Calu3 (cell line): ENCODE measurements around the gene ZNF729. TPM values are rescaled to one million over a fixed set of nuclear protein-coding genes. Genes with fewer than 3 reads are reported as not detected.

ENCODE experiments used
- BruUV-seq: library from RNA; stranded (reverse); fragments of 400-500 nt; replicated peaks from 2 replicates; lab custom pipeline; 2021; lab: Mats Ljungman, UMichigan
- CTCF ChIA-PET: fragments of 300-600 bp; sonication (Branson Sonifier 250); formaldehyde crosslinking; loops from one replicate; lab custom pipeline; 2022; ENCODE audit warnings: antibody characterized with exemption; lab: Charles Lee
- DNase-seq: peaks from one replicate; pipeline ENCODE4 v3.0.0; 2022
- H3K27ac Mint-ChIP-seq: one replicate; pipeline ENCODE4 v1.8.0; 2022; ENCODE audit warnings: mixed read lengths; ENCODE audit not compliant: unreplicated experiment
- H3K27me3 Mint-ChIP-seq: one replicate; pipeline ENCODE4 v1.8.0; 2022; ENCODE audit warnings: mixed read lengths; ENCODE audit not compliant: unreplicated experiment
- H3K36me3 Mint-ChIP-seq: one replicate; pipeline ENCODE4 v1.8.0; 2022; ENCODE audit warnings: mild to moderate bottlenecking, moderate library complexity, mixed read lengths; ENCODE audit not compliant: insufficient read depth, unreplicated experiment
- H3K4me1 Mint-ChIP-seq: one replicate; pipeline ENCODE4 v1.8.0; 2022; ENCODE audit warnings: mild to moderate bottlenecking, low read depth, mixed read lengths; ENCODE audit not compliant: unreplicated experiment
- H3K4me3 Mint-ChIP-seq: one replicate; pipeline ENCODE4 v1.8.0; 2022; ENCODE audit warnings: mild to moderate bottlenecking, low read depth, moderate library complexity, mixed read lengths; ENCODE audit not compliant: unreplicated experiment
- H3K9me3 Mint-ChIP-seq: one replicate; pipeline ENCODE4 v1.8.0; 2022; ENCODE audit warnings: low read depth, mixed read lengths; ENCODE audit not compliant: unreplicated experiment
- intact Hi-C: fragments of 100-400 bp; cut with micrococcal nuclease; formaldehyde crosslinking; loops from one replicate; pipeline ENCODE4 v1.10.0; 2022; ENCODE audit not compliant: unreplicated experiment
- total RNA-seq: library from RNA; stranded (reverse); gene quantifications from 2 replicates; pipeline ENCODE4 v1.2.3, GENCODE V29; 2022
- TF ChIP-seq, protein P1 (sequence below): fragments of 200-600 bp; IDR thresholded peaks from one replicate; pipeline ENCODE4 v1.8.0; 2022; ENCODE audit warnings: antibody characterized with exemption; ENCODE audit not compliant: unreplicated experiment

ZNF729 gene
- total RNA-seq, 1 experiment from 2014 or later: not detected

DNA sequence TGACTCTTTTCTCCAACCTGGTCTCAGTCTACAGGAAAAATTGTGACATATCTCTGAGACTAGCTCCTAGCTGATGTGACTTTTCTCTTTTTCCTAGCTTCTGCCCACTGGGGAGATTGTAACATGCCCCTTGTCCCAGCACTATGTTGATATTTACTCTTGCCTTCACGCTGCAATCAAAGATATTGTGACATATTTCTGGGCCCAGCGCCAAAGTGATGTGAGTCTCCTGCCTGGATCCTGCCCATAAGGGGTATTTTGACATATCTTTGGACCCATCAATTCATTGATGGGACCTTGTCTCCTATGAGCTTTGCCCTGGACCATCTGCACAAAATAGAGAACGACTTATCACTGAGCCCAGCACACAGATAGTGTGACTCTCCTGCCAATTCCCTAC, 41.1 kb downstream of the ZNF729 start:
- Mint-ChIP-seq H3K4me3 (no peak overlapping the region), H3K27me3 (no peaks in the 10 kb centered on the region), H3K9me3 (peaks cover 21% of the 10 kb centered on the region), H3K27ac (no peak overlapping the region), H3K36me3 (no peaks in the 10 kb centered on the region), H3K4me1 (no peaks in the 10 kb centered on the region)
- CTCF ChIA-PET: no interaction called here
- no TSS peak for BruUV-seq
- intact Hi-C loops: no loop called here
- DNase-seq: no peak
- TF ChIP-seq, protein P1, sequence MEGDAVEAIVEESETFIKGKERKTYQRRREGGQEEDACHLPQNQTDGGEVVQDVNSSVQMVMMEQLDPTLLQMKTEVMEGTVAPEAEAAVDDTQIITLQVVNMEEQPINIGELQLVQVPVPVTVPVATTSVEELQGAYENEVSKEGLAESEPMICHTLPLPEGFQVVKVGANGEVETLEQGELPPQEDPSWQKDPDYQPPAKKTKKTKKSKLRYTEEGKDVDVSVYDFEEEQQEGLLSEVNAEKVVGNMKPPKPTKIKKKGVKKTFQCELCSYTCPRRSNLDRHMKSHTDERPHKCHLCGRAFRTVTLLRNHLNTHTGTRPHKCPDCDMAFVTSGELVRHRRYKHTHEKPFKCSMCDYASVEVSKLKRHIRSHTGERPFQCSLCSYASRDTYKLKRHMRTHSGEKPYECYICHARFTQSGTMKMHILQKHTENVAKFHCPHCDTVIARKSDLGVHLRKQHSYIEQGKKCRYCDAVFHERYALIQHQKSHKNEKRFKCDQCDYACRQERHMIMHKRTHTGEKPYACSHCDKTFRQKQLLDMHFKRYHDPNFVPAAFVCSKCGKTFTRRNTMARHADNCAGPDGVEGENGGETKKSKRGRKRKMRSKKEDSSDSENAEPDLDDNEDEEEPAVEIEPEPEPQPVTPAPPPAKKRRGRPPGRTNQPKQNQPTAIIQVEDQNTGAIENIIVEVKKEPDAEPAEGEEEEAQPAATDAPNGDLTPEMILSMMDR: no peak

DNA sequence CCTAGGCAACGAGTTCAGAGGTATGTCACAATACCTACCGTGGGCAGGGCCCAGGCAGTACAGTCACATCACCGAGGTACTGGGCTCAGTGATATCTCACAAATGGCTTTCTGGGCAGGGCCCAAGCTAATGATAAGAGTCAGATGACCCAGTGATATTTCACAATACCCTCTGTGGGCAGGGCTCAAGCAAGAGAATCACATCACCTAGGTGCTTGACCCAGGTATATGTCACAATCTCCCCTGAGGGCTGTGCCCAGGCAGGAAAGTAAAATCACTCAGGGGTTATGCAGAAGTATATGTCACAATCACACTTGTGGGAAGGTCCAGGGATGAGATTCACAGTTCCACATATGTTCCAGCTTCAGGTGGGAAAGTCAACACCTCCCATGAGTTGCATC, 45.3 kb downstream of the ZNF729 start:
- no peak overlapping the region for H3K4me3 Mint-ChIP-seq
- CTCF ChIA-PET: no interaction called here
- BruUV-seq: no TSS peak
- no peaks in the 10 kb centered on the region for H3K27me3 Mint-ChIP-seq
- TF ChIP-seq, protein P1: no peak
- no peaks in the 10 kb centered on the region for H3K4me1 Mint-ChIP-seq
- H3K27ac Mint-ChIP-seq: no peak overlapping the region
- no peak for DNase-seq
- intact Hi-C loops: no loop called here
- H3K9me3 Mint-ChIP-seq: peaks cover 15% of the 10 kb centered on the region
- H3K36me3 Mint-ChIP-seq: no peaks in the 10 kb centered on the region

DNA sequence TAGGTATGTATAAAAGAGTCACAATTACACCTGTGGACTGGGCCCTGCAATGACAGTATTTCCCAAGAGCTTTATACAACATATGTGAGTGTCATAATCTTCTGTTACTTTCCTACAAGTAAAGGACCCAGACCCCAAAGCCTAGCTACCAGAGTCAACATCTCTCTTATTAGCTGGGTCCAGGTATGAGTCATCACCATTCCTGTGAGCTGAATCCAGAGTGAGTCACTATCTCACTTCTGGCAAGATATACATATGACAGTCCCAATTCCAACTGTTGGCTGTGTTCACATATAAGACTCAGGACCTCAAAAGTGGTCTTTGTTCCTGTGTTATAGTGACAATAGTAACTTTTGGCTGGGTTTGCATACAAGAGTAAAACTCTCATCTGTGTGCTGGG, 46.7 kb downstream of the ZNF729 start:
- H3K4me1 Mint-ChIP-seq: no peaks in the 10 kb centered on the region
- peaks cover 18% of the 10 kb centered on the region for H3K9me3 Mint-ChIP-seq
- CTCF ChIA-PET: no interaction called here
- H3K27ac Mint-ChIP-seq: no peak overlapping the region
- H3K27me3 Mint-ChIP-seq: no peaks in the 10 kb centered on the region
- TF ChIP-seq, protein P1: no peak
- no peak overlapping the region for H3K4me3 Mint-ChIP-seq
- no peak for DNase-seq
- BruUV-seq: no TSS peak
- intact Hi-C loops: no loop called here
- H3K36me3 Mint-ChIP-seq: no peaks in the 10 kb centered on the region

DNA sequence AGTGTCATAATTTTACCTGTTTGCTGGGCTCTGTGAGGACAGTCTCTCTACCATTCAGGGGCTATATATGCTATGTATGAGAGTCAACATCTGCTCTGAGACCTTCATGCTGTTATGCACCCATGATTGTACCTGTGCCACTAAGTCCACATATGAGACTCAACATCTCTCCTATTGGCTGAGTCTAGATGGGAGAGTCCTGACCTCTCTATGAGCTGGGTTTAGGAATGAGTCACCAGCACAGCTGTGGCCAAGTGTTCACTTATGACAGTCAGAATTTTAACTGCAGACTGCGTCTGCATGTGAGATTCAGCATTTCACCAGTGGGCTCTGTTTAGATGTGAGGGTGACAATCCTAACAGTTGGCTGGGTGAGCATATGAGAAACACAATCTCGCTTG, 49.5 kb downstream of the ZNF729 start:
- Mint-ChIP-seq H3K36me3 (no peaks in the 10 kb centered on the region), H3K27me3 (no peaks in the 10 kb centered on the region), H3K27ac (no peak overlapping the region), H3K9me3 (peaks cover 12% of the 10 kb centered on the region), H3K4me3 (no peak overlapping the region), H3K4me1 (no peaks in the 10 kb centered on the region)
- no peak for DNase-seq
- BruUV-seq: no TSS peak
- CTCF ChIA-PET: no interaction called here
- TF ChIP-seq, protein P1: no peak
- intact Hi-C loops: no loop called here
